IPS-18c (cell line): ENCODE measurements around the gene RPUSD3.
"Not testable (repeated sequence)": the region's sequence is repeated elsewhere in the genome, so short reads cannot be mapped to it uniquely, and the experiment has no call there.

Source experiments
- H3K4me3 ChIP-seq: 2 replicates; pipeline ENCODE4 v1.7.0; 2013; ENCODE audit warnings: low read depth, mild to moderate bottlenecking, low read length, moderate library complexity; ENCODE audit not compliant: insufficient read depth
- H3K9me3 ChIP-seq: one replicate; pipeline ENCODE4 v1.6.1; 2013; ENCODE audit warnings: mild to moderate bottlenecking, low read length, moderate library complexity; ENCODE audit not compliant: control insufficient read depth, insufficient read depth

Gene RPUSD3

GRCh38 chr3:9847870-9848269 is 4.1 kb upstream of the RPUSD3 start:
- H3K9me3 ChIP-seq, H3K4me3 ChIP-seq: not testable (repeated sequence)

GRCh38 chr3:9846931-9847488 is 3.2 kb upstream of the RPUSD3 start:
- no peaks in the 10 kb centered on the region for H3K9me3 ChIP-seq
- H3K4me3 ChIP-seq, result no peak overlapping the region

- H3K9me3 ChIP-seq, result no peaks in the 10 kb centered on the region
- no peak overlapping the region for H3K4me3 ChIP-seq
Observed at GRCh38 chr3:9846231-9846630, 2.4 kb upstream of the RPUSD3 start.

- H3K9me3 ChIP-seq, result peaks cover 3% of the 10 kb centered on the region
- no peak overlapping the region for H3K4me3 ChIP-seq
Observed at GRCh38 chr3:9841015-9841414, 2.8 kb downstream of the RPUSD3 start.

GRCh38 chr3:9838856-9839255 is 5.0 kb downstream of the RPUSD3 start:
- Histone ChIP-seq H3K4me3 (no peak overlapping the region), H3K9me3 (peaks cover 4% of the 10 kb centered on the region)

GRCh38 chr3:9837701-9838582 is 5.9 kb downstream of the RPUSD3 start:
- no peak overlapping the region for H3K4me3 ChIP-seq
- H3K9me3 ChIP-seq, result peaks cover 4% of the 10 kb centered on the region

- peaks cover 4% of the 10 kb centered on the region for H3K9me3 ChIP-seq
- no peak overlapping the region for H3K4me3 ChIP-seq
Observed at GRCh38 chr3:9834520-9835380, 9.1 kb downstream of the RPUSD3 start.

GRCh38 chr3:9833078-9833477 is 10.7 kb downstream of the RPUSD3 start:
- Histone ChIP-seq H3K4me3 (no peak overlapping the region), H3K9me3 (peaks cover 2% of the 10 kb centered on the region)

GRCh38 chr3:9831253-9831652 is 12.6 kb downstream of the RPUSD3 start:
- H3K9me3 ChIP-seq, result peaks cover 2% of the 10 kb centered on the region

GRCh38 chr3:9828801-9829755 is 14.7 kb downstream of the RPUSD3 start:
- no peaks in the 10 kb centered on the region for H3K9me3 ChIP-seq
- no peak overlapping the region for H3K4me3 ChIP-seq

More at GRCh38 chr3:9831253-9831652, 12.6 kb downstream of the RPUSD3 start:
- H3K4me3 ChIP-seq, result no peak overlapping the region

- H3K9me3 ChIP-seq, result no peaks in the 10 kb centered on the region
- no peak overlapping the region for H3K4me3 ChIP-seq
Observed at GRCh38 chr3:9826815-9827573, 16.8 kb downstream of the RPUSD3 start.

GRCh38 chr3:9825451-9826040 is 18.3 kb downstream of the RPUSD3 start:
- H3K9me3 ChIP-seq, result no peaks in the 10 kb centered on the region

GRCh38 chr3:9820946-9821345 is 22.9 kb downstream of the RPUSD3 start:
- no peaks in the 10 kb centered on the region for H3K9me3 ChIP-seq
- H3K4me3 ChIP-seq, result no peak overlapping the region

More at GRCh38 chr3:9825451-9826040, 18.3 kb downstream of the RPUSD3 start:
- no peak overlapping the region for H3K4me3 ChIP-seq

GRCh38 chr3:9820543-9820942 is 23.3 kb downstream of the RPUSD3 start:
- H3K4me3 ChIP-seq, result no peak overlapping the region

GRCh38 chr3:9818666-9819335 is 25.0 kb downstream of the RPUSD3 start:
- no peak overlapping the region for H3K4me3 ChIP-seq
- H3K9me3 ChIP-seq, result no peaks in the 10 kb centered on the region

More at GRCh38 chr3:9820543-9820942, 23.3 kb downstream of the RPUSD3 start:
- H3K9me3 ChIP-seq, result no peaks in the 10 kb centered on the region
